Neural cell (in vitro differentiated cells): ENCODE results near the gene DDX49. TPM values are rescaled to one million over a fixed set of nuclear protein-coding genes. Genes with fewer than 3 reads are reported as not detected.

ENCODE experiments used
- H2AFZ ChIP-seq: fragments of 200-600, 300-800 bp; sonication (generic), shearing (Covaris generic); 2 replicates; pipeline ENCODE4 v1.6.0; 2014; ENCODE audit warnings: low read depth, mild to moderate bottlenecking, antibody characterized with exemption, low read length, moderate library complexity
- H3F3A ChIP-seq: fragments of 200-600 bp; shearing (Covaris generic); 2 replicates; pipeline ENCODE4 v1.6.1; 2016; ENCODE audit warnings: mild to moderate bottlenecking, moderate library complexity, mixed read lengths, antibody characterized with exemption, low read length; ENCODE audit not compliant: insufficient read depth, poor library complexity, severe bottlenecking
- H3K27ac ChIP-seq: fragments of 200-600, 300-800 bp; sonication (generic), shearing (Covaris generic); 2 replicates; pipeline ENCODE4 v1.5.1; 2014; ENCODE audit warnings: mild to moderate bottlenecking, low read length, moderate library complexity
- H3K27me3 ChIP-seq: fragments of 300-800, 200-600 bp; sonication (generic), shearing (Covaris generic); 2 replicates; pipeline ENCODE4 v1.6.0; 2014; ENCODE audit warnings: mild to moderate bottlenecking, low read depth, low read length, moderate library complexity; ENCODE audit not compliant: insufficient read depth
- H3K36me3 ChIP-seq: fragments of 300-800, 200-600 bp; sonication (generic), shearing (Covaris generic); 2 replicates; pipeline ENCODE4 v1.5.1; 2014; ENCODE audit warnings: mild to moderate bottlenecking, antibody characterized with exemption, low read length, moderate library complexity; ENCODE audit not compliant: insufficient read depth
- H3K4me2 ChIP-seq: fragments of 300-800, 200-600 bp; sonication (generic), shearing (Covaris generic); 2 replicates; pipeline ENCODE4 v1.6.0; 2014; ENCODE audit warnings: mild to moderate bottlenecking, low read length
- H3K4me3 ChIP-seq: fragments of 300-800, 200-600 bp; sonication (generic), shearing (Covaris generic); 2 replicates; pipeline ENCODE4 v1.5.1; 2014; ENCODE audit warnings: mild to moderate bottlenecking, low read length, moderate library complexity
- H3K79me2 ChIP-seq: fragments of 200-600 bp; shearing (Covaris generic); replicated peaks from 2 replicates; pipeline ENCODE4 v1.6.0; 2014; ENCODE audit warnings: mild to moderate bottlenecking, low read length, moderate library complexity; ENCODE audit not compliant: insufficient read depth
- H3K9ac ChIP-seq: fragments of 300-800, 200-600 bp; sonication (generic), shearing (Covaris generic); 2 replicates; pipeline ENCODE4 v1.6.1; 2016; ENCODE audit warnings: mild to moderate bottlenecking, low read length, mixed read lengths
- H3K9me2 ChIP-seq: fragments of 200-600 bp; shearing (Covaris generic); 2 replicates; pipeline ENCODE4 v1.6.1; 2016; ENCODE audit warnings: mild to moderate bottlenecking, low read length, mixed read lengths; ENCODE audit not compliant: insufficient read depth
- H3K9me3 ChIP-seq: fragments of 200-600, 300-800 bp; sonication (generic), shearing (Covaris generic); 2 replicates; pipeline ENCODE4 v1.6.1; 2016; ENCODE audit warnings: mild to moderate bottlenecking, mixed run types, low read length, moderate library complexity, mixed read lengths
- H4K20me1 ChIP-seq: fragments of 200-600 bp; shearing (Covaris generic); 2 replicates; pipeline ENCODE4 v1.6.1; 2016; ENCODE audit warnings: mild to moderate bottlenecking, mixed run types; ENCODE audit not compliant: insufficient read depth
- CTCF ChIP-seq: fragments of 450-650 bp; IDR thresholded peaks from 2 replicates; pipeline ENCODE4 v1.5.1; 2014; ENCODE audit warnings: antibody characterized with exemption, mild to moderate bottlenecking, moderate library complexity; ENCODE audit not compliant: poor library complexity, severe bottlenecking
- RAD21 ChIP-seq: fragments of 450-650 bp; conservative IDR thresholded peaks from 2 replicates; pipeline ENCODE4 v1.6.1; 2014; ENCODE audit warnings: antibody characterized with exemption, mild to moderate bottlenecking, moderate library complexity
- SMC3 ChIP-seq: fragments of 450-650 bp; conservative IDR thresholded peaks from 2 replicates; pipeline ENCODE4 v1.6.1; 2014; ENCODE audit warnings: antibody characterized with exemption, mild to moderate bottlenecking, moderate library complexity; ENCODE audit not compliant: poor library complexity
- polyA plus RNA-seq: library from polyadenylated mRNA; depleted of rRNA; stranded (reverse); fragments of >200 nt; gene quantifications from 2 replicates; pipeline ENCODE4 v1.2.3, GENCODE V29; 2014
- TF ChIP-seq, protein P1 (sequence below): IDR thresholded peaks from 2 replicates; pipeline ENCODE4 v1.6.1; 2012; ENCODE audit warnings: borderline replicate concordance

Gene DDX49
- polyA plus RNA-seq, 1 donor from 2014 or later, result 90.7 TPM

DNA sequence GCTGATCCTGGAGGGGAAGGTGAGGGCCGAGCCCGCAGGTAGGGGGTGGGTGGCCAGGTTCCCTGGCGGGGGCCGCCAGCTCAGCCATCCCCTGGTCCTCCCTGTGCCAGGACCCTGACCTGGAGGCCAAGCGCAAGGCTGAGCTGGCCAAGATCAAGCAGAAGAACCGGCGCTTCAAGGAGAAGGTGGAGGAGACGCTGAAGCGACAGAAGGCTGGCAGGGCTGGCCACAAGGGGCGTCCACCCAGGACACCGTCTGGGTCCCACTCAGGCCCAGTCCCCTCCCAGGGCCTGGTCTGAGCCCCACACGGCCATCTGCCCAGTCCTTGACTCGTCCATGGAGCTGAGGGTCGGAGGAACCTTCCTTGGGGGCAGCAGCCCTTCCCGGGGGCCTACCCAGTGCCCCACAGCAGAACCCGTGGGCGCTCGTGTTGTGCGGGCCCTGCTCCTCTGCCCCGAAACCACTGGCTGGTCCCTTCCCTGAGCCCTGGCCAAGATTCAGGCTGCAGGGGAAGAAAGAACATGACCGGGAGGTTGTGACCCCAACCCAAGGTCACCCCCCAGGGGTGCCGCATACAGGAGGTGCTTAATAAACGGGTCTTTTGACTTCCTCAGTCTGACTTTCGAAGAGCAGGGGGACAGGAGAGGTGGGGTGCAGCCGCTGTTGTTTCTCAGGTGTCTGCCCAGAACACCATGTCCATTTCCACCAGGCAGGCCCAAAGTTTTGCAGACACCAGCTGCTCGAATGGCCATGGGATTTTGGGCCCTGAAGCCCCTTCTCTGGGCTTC, 8.7 kb downstream of the DDX49 start:
- H3K4me2 ChIP-seq, result no peak overlapping the region
- no peak overlapping the region for H3K4me3 ChIP-seq
- no peaks in the 10 kb centered on the region for H3K27me3 ChIP-seq
- H4K20me1 ChIP-seq, result no peaks in the 10 kb centered on the region
- H2AFZ ChIP-seq, result no peak overlapping the region
- no peaks in the 10 kb centered on the region for H3F3A ChIP-seq
- H3K79me2 ChIP-seq, result no peaks in the 10 kb centered on the region
- H3K36me3 ChIP-seq, result no peaks in the 10 kb centered on the region
- no peaks in the 10 kb centered on the region for H3K9me2 ChIP-seq
- H3K9me3 ChIP-seq, result no peaks in the 10 kb centered on the region
- TF ChIP-seq SMC3 (no peak), RAD21 (no peak)
- TF ChIP-seq, protein P1, sequence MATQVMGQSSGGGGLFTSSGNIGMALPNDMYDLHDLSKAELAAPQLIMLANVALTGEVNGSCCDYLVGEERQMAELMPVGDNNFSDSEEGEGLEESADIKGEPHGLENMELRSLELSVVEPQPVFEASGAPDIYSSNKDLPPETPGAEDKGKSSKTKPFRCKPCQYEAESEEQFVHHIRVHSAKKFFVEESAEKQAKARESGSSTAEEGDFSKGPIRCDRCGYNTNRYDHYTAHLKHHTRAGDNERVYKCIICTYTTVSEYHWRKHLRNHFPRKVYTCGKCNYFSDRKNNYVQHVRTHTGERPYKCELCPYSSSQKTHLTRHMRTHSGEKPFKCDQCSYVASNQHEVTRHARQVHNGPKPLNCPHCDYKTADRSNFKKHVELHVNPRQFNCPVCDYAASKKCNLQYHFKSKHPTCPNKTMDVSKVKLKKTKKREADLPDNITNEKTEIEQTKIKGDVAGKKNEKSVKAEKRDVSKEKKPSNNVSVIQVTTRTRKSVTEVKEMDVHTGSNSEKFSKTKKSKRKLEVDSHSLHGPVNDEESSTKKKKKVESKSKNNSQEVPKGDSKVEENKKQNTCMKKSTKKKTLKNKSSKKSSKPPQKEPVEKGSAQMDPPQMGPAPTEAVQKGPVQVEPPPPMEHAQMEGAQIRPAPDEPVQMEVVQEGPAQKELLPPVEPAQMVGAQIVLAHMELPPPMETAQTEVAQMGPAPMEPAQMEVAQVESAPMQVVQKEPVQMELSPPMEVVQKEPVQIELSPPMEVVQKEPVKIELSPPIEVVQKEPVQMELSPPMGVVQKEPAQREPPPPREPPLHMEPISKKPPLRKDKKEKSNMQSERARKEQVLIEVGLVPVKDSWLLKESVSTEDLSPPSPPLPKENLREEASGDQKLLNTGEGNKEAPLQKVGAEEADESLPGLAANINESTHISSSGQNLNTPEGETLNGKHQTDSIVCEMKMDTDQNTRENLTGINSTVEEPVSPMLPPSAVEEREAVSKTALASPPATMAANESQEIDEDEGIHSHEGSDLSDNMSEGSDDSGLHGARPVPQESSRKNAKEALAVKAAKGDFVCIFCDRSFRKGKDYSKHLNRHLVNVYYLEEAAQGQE, result no peak
- no peak overlapping the region for H3K9ac ChIP-seq
- H3K27ac ChIP-seq, result no peak overlapping the region

- no peak overlapping the region for H3K4me3 ChIP-seq
- H4K20me1 ChIP-seq, result no peaks in the 10 kb centered on the region
- no peaks in the 10 kb centered on the region for H3K36me3 ChIP-seq
These were observed 9.8 kb downstream of the DDX49 start for GRCh38 chr19:18929311-18929710.

More at GRCh38 chr19:18929311-18929710, 9.8 kb downstream of the DDX49 start:
- no peak overlapping the region for H3K27ac ChIP-seq
- H3K9me2 ChIP-seq, result no peaks in the 10 kb centered on the region
- no peaks in the 10 kb centered on the region for H3F3A ChIP-seq
- no peak for TF ChIP-seq CTCF
- H3K27me3 ChIP-seq, result no peaks in the 10 kb centered on the region
- no peak overlapping the region for H2AFZ ChIP-seq
- H3K9ac ChIP-seq, result no peak overlapping the region
- no peaks in the 10 kb centered on the region for H3K9me3 ChIP-seq
- no peaks in the 10 kb centered on the region for H3K79me2 ChIP-seq
- H3K4me2 ChIP-seq, result no peak overlapping the region
